ENCODE measurements around the gene CCDC149.

- TF ChIP-seq EZH2 (IDR thresholded peaks at IDR 0.05; ENCODE audit: low read depth): no peak
- no peak for TF ChIP-seq CTCF (conservative IDR thresholded peaks at IDR 0.05)
These were observed 19.8 kb upstream of the CCDC149 start for GRCh38 chr4:24932515-24933225.

Measured in PC-9 (cell line).